HG03565 (cell line): Measurements from ENCODE around the gene MFNG.
"Not testable (repeated sequence)": the region's sequence is repeated elsewhere in the genome, so short reads cannot be mapped to it uniquely, and the experiment has no call there.

Experiments
- ATAC-seq: cut with Tn5 transposase; IDR thresholded peaks from one replicate; pipeline ENCODE4 v1.9.1; 2021; ENCODE audit warnings: mild to moderate bottlenecking, moderate library complexity; ENCODE audit not compliant: unreplicated experiment

The MFNG gene, protein sequence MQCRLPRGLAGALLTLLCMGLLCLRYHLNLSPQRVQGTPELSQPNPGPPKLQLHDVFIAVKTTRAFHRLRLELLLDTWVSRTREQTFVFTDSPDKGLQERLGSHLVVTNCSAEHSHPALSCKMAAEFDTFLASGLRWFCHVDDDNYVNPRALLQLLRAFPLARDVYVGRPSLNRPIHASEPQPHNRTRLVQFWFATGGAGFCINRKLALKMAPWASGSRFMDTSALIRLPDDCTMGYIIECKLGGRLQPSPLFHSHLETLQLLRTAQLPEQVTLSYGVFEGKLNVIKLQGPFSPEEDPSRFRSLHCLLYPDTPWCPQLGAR

DNA sequence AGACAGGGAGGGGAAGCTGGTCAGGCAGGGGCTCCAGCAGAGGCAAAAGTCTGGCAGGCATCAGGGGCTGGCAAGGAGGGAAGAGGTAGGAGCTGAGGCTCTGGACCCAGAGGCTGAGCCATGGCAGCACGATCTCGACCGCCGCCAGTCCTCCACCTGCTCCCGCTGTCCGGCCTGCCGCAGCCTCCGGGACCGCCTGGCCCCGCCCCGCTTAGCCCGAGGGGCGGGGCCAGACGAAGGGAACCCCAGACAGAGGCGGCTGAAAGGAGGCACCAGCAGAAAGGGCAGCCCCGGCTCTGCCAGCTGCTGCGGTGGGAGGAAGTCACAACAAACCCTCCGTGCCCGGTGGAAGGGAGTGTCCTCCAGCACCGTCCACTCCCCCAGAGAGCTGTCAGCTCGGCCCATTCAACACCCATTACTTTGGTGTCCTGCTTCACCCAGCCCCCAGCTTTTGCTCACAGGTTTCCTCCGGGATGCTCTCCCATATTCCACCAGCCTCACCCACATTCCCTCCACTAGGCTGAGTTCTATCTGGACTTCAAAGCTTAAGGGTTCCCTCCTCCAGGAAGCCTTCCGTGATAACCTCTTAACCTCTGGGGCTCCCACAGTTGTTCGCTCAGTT is at the start of gene MFNG:
TSS of gene MFNG (minus strand) at position 161 of the 622 bp plus-strand sequence. CDS start 207 bp downstream, outside the sequence.
- ATAC-seq: no peak

DNA sequence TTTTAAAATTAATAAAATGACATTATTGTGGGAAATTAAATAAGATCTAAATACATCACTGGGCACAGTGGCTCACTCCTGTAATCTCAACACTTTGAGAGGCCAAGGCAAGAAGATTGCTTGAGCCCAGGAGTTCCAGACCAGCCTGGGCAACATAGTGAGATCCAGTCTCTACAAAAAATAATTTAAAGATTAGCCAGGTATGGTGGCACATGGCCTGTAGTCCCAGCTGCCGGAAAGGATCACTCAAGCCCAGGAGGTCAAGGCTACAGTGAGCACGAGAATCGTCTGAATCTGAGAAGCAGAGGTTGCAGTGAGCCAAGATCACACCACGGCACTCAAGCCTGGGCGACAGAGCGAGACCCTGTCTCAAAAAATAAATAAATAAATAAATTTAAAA is 49.0 kb upstream of the MFNG start:
- no peak for ATAC-seq

DNA sequence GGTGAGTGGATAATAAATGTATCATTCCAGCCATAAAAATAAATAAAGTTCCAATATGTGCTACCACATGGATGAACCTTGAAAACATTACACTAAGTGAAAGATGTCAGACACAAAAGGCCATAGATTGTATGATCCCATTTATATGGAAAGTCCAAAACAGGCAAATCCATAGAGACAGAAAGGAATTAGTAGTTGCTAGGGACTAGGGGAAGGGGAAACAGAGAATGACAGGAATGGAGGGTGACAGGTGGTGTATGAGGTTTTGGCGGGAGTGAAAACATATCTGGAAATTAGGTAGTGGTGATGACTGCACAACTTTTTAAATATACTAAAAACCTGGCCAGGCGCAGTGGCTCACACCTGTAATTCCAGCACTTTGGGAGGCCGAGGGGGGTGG is 48.3 kb upstream of the MFNG start:
- ATAC-seq: no peak

DNA sequence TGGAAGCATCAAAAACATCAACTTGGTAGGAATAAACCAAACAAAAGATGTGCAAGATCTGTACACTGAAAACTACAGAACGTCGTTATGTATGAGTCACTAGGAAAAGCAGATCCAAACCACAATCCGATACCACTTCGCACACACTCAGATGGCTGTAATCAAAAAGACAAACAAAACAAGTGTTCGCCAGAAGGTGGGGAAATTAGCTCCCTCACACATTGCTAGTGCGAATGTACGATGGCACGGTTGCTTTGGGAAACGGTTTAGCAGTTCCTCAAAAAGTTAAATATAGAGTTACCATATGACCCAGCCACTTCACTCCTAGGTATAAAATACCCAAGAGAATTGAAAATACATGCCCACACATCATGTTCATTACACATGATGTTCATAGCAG is 47.8 kb upstream of the MFNG start:
- no peak for ATAC-seq

DNA sequence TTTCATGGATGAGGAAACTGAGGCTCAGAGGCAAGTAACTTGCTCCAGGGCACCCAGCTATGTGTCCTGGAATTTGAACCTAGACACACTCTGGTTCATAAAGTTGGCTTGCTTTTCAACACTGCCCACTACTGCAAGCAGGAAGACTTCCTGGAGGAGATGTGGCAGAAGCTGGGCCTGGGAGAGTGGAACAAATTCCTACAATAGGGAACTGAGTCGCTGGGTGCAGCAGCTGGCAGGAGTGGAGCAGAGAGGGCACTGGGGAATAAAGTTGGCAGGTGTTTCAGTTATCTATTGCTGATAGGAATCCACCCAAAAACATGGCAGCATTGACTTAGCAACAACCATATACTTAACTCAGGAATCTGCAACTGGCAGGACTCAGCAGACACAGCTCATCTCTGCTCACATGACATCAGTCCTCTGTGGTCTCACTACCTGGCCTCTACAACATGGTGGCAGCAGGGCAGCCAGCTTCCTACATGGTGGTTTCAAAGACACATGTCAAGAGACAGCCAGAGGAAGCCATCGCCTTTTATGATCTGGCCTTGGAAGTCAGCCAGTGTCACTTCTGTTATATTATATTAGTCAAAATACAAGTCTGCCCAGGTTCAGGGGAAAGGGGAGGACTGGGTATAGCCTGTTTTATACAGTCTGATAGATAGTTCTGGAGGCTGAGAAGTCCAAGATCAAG is 43.6 kb upstream of the MFNG start:
- ATAC-seq: no peak

DNA sequence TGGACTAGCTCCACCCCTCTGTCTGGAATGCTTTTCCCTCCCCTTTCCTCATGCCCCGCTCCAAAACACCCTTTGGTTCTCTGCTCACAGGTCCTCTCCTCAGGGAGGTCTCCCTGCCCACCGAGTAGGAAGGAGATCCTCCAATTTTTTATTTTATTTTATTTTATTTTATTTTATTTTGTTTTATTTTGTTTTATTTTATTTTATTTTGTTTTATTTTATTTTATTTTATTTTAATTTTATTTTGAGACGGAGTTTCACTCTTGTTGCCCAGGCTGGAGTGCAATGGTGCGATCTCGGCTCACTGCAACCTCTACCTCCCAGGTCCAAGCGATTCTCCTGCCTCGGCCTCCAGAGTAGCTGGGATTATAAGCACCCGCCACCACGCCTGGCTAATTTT is 41.8 kb upstream of the MFNG start:
- not testable (repeated sequence) for ATAC-seq

DNA sequence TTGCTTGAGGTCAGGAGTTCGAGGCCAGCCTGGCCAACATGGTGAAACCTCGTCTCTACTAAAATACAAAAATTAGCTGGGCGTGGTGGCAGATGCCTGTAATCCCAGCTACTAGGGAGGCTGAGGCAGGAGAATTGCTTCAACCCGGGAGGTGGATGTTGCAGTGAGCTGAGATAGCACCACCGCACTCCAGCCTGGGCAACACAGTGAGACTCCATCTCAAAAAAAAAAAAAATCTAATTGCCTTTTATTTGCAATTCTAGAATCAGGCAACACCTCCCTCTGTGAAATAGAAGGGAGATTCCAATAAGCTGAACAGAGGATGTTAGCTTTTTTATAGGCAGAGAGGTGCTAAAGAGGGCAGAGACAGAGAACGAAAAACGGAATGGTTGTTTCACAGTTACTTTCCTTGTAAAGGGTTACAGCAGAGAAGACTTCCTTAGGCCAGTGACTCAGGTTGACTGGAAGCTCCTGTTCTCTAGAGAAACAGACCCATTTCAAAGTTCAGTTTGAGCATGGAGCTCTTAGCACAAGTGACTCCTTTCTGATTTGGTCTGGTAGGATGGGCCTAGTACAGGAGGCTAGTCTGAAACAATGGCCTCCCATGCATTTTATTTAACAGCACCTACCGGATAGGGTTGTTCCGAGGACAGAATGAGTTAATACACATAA is 41.0 kb upstream of the MFNG start:
- ATAC-seq: not testable (repeated sequence)

DNA sequence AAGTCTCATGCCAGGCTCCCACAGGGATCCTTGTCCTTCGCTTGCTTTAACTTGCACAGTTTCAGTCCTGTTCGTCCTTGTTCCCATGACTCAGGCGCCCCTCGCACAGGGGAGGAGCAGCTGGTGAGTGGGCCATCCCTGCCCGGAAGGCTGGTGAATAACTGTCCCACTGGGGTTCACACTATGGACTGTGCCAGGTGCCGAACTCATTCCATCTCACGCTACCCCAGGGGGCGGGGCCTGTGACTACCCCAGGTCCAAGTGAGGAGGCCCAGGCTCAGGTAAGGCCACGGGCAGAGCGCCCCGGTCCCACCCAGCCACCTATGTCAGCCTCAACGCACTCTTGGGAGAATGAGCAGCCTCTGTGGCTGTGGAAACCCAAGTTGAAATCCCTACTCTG is 40.2 kb upstream of the MFNG start:
- ATAC-seq: no peak

DNA sequence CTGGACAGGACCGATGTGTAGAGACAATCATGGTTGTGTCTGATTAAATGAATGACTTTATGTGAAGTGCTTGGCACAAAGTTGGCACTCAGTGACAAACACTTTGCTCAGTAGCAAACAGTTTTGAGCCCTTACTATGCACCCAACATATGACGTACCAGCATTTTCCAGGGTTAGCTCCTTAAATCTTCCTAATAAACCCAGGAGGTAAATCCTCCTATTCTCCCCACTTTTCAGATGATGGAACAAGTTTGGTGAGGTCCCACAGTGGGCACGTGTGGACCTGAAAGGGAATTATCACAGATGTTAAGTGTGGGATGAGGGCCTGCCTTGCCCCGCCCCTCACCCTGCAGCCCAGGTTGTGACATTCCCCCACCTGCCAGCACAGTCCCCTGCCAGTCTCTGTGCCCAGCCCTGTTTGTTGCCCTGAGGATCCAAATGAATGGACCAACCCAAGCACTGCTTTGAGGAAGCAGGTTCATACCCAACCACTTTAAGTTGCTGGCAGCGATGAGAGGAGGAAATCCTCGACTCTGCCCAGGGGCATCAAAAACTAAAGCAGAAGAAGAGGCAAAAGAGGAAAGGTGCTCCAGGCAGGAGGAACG is 39.7 kb upstream of the MFNG start:
- no peak for ATAC-seq

DNA sequence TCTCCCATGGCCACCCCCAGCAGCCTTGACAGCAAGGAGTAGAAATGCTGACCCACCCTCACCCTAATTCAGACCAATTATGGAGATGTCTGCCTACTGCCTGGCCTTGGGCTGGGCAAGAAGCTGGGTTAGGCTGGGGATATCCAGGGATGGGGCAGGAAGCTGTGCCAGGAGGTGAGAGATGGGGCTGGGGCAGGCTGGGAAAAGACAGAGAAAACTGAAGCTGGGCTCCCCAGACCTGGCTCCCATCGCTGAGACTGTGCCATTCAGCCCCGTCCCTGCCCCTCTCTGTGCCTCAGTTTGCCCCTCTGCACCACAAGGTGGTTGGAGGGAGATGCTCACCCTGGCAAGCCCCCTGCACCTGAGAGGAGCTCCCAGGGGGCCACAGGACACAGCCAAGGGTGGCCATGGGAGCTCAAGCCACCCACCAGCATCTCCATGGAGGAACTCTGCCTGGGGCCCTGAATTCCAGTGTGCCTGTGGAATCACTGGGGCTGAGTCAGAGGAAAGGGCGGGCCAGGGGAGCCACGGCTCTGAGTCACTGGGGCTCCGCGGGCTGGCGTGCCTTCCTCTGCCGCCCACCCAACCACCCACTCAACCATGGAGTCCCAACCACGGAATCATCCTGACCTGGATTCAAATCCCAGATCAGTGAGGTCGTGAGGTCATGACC is 39.0 kb upstream of the MFNG start:
- ATAC-seq: no peak

DNA sequence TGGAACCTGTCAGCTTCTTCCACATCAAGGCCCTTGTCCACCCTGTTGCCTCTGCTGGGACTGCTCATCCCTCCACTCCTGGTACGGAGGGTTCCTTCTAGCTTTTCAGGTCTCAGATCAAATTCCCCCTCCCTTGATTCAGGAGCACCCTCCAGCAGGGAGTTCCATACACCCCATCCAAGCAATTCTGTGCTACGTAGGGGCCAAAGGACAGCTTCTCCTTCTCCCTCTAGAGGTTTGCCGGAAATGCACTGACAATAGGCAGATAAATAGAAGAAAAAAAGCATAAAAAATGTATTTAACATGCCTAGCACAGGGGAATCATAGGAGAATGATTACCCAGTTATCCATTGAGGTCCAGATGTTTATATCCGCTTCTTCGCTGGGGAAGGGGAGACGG is 36.3 kb upstream of the MFNG start:
- ATAC-seq: no peak

DNA sequence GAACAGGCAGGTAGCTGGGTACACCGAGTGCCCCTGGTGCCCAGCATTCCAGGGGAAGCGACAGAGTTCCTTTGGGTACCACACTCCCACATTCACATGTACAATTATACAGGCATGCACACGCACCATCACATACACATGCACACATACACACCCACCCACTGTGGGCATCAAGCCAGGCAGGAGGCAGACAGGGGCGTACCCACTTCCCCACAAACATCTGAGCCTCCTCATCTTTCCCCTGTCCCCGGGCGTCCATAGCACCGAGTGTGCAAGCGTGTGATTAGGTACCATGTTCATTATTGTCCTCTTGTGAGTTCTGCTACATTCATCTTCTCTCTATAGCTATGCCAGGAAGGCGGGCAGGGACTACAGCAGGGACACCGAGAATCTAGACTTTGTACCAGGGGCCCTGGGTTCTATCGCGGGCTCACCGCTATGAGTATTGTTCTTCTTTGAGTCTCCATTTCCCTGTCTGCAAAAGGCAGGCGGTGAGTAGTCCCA is 35.1 kb upstream of the MFNG start:
- no peak for ATAC-seq

DNA sequence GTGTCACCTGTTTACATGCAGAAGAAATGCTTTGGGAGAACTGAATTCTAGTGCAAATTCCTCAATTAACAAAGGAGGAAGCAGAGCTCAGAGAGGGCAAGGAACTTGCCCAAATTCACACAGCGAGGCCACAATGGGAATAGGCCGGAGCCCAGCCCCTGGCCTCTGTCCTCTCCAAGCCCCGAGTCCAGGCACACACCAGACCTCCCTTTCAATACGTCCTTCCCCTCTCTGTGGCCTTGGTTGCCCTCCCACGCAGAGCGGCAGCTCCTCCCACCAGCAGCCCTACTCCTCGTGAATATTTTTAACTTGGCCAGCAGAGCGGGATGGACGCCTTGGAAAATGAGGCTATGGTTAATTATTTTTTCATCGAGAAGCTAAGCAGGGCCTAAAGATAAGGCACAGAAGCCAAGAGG is 34.6 kb upstream of the MFNG start:
- no peak for ATAC-seq

DNA sequence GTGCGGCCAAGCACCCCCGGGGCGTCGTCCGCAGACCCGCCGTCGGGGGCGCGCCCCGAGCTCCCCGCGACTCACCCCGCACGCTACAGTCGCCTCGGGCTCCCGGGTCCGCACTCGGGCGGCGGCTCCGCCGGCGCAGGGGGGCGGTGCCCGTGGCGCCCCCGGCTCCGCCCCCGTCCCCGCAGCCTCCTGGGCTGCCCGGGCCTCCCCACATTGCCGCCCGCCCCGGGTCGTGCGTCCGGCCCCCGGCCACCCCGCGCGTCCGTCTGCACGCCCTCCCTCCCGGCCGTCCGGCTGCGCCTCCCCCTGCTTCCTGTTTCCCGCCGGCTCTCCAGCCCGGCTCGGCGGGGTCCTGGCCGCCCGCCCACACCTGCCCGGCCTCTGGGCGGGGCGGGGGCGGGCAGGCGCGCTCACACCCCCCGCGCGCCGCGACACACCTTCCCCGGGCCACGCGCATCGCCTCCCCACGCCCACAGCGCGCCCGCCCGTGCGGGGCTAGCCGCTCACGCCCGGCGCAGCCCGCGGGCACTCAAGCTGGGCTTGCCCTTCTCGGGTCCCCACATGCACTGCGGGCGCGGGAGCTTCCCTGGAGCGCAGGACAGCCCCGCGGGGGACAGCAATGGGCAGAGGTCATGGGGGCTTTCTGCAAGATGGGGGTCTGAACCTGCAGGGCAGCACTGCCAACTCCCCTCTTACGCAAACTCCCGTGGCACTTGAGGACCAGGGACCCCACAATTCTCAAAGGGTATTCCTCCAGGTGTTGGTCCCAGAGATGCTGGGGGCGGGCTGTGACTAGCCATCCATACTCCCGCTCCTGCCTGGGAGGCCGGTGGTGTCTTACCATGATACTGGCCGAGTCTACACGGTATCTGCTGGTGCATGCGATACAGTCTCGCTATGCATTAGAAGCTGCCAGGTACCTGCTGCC is 33.3 kb upstream of the MFNG start, which contains the start of gene CARD10:
TSS of gene CARD10 (minus strand) at position 148 of the 928 bp plus-strand sequence. CDS start 215 bp downstream, outside the sequence.
- ATAC-seq: no peak

DNA sequence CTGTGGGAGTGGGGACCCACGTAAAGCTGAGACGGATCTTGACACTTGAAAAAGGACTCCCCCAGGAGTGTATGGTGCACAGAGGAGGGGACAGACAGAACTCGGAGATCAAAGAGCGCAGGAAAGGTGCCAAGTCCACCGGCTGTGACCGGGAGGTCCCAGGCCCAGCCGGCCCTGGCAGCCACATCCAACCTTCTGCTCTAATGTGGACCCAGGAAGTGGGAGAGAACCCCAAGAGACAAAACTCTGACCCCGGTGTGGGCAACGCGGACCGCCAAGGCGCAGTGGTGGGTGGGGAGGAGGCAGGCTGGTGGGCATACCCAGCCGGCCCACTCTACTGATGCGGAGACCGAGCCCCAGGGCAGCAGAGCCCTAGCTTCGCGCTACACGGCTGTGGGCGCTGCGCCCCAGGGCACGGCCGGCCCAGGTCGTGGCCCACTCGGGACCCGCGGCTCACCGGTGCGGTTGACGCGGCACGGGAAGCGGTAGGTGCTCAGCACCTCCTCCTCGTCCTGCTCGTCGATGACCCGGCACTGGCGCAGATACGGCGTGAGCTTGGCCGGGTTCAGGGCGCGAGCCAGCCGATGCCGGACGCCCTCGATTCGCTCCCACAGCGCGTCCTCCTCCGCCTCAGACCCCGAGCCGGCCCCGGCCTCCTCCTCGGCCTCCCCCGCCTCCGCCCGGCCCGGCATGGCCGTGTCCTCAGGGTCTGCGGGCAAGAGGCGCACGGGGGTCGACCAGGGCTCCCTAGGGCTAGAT is 32.5 kb upstream of the MFNG start:
- no peak for ATAC-seq

DNA sequence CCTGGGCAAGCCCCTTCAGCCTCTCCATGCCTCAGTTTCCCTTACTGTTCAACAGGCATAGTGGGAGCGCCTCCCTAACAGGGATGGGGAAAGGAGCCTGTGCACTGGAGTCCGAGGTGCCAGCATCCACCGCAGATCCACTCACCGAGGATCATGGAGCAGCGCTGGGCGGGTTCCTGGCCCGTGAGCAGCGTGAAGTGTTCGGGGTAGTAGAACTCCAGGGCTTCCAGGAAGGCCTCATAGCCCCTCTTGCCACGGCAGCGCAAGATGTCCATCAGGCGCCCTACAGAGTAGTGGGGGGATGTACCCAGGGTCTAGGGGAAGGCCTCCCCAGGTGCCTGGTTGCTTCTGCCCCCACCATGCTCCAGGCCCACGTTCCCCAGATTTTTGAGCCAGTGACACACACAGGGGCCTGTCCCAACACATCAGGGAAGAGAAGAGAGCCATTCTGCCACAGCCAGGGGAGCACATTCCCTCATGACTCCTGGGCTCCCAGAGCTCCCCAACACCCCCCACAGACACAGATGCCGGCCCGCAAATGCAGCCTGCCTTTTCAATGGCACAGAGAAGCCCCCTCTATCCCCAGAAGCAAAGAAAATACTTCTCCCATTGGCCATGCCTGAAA is 31.8 kb upstream of the MFNG start:
- no peak for ATAC-seq

DNA sequence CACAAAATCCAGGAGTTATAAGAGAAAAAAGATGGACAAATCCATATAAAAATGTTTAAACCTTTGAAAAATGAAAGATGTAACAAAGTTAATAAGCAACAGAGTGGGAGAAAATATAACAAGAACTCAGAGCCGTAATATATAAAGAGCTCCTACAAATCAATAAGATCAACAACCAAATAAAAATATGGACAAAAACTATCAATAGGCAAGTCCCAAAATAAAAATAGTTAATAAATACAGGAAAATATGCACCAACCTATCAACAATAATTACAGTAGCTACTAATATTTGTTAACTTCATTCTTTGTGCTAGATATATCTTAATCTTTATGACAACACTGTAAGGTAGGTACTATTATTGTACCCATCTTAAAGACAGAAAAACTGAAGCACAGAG is 30.3 kb upstream of the MFNG start:
- no peak for ATAC-seq

DNA sequence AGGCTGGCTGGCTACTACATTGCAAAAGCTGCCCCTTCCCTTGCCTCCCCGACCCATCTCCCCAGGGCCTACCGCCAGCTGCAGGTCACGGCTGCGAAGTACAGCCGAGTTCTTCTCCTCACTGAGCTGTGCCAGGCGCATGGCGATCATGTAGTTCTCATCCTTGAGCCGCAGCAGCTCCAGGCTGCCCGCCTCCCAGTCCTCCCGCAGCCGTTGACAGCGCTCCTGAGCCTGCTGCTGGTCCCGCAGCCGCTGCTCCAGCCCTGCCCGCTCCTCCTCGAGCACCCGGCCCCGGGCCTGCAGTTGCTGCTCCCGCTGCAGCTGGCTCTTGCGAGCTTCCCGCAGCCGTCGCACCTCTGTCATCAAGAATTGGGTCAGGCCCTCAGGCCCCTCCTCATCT is 29.7 kb upstream of the MFNG start:
- ATAC-seq: no peak
